ENCODE results near the gene MTUS2. TPM values are rescaled to one million over a fixed set of nuclear protein-coding genes. Genes with fewer than 3 reads are reported as not detected.

MTUS2 gene
- total and polyA plus RNA-seq, 9 of the 15 experiments (the other 6 are each of a cell fraction or from before 2014, with no cell fraction given) = 0.01 to 0.28 (median 0.06) TPM; not detected in 1

- no peak for TF ChIP-seq FUS (optimal IDR thresholded peaks at IDR 0.05; ENCODE audit: low read depth, low read length)
These were observed 34.5 kb downstream of the MTUS2 start (continued) for GRCh38 chr13:28854657-28855056.

GRCh38 chr13:28856287-28856686 is 36.1 kb downstream of the MTUS2 start:
- Histone ChIP-seq H3K27me3 (ENCODE audit: control insufficient read depth in 2 of 2, insufficient read depth in 2 of 2, low read length in 2 of 2) (no peaks in the 10 kb centered on the region; a peak in 1 of 5 replicates), H3K79me2 (ENCODE audit: control insufficient read depth, insufficient read depth, low read length) (no peaks in the 10 kb centered on the region), H3K9me3 (replicated peaks; ENCODE audit: control insufficient read depth, insufficient read depth, low read depth, low read length) (no peaks in the 10 kb centered on the region), H3K27ac (ENCODE audit: extremely low read depth, low read depth, low read length) (no peak overlapping the region), H3K4me3 (no peak overlapping the region), H3K4me2 (ENCODE audit: insufficient read depth, low read length) (no peak overlapping the region), H2AFZ (ENCODE audit: low read depth, low read length) (no peak overlapping the region), H4K20me1 (replicated peaks; ENCODE audit: control insufficient read depth, insufficient read depth, low read length) (no peaks in the 10 kb centered on the region), H3K9ac (ENCODE audit: insufficient read depth in 1 of 2, low read depth in 2 of 2, low read length in 2 of 2) (no peak overlapping the region), H3K4me1 (replicated peaks in 1 of 2; ENCODE audit: control insufficient read depth in 2 of 2, insufficient read depth in 2 of 2, low read length in 2 of 2) (no peaks in the 10 kb centered on the region), H3K9me1 (ENCODE audit: control insufficient read depth, insufficient read depth, low read length) (no peaks in the 10 kb centered on the region), H3K36me3 (ENCODE audit: control insufficient read depth, insufficient read depth, low read length) (no peaks in the 10 kb centered on the region)
- intact Hi-C loops (cut with micrococcal nuclease) (no loop called here), in situ Hi-C loops (cut with MboI) (no loop called here)
- DNase-seq (ENCODE audit: extremely low read depth in 1 of 4, low spot score in 3 of 4) (no peak), FAIRE-seq (no peak), ATAC-seq (no peak)
- POLR2A ChIA-PET = no interaction called here
- BruUV-seq (replicated peaks) = no TSS peak
- no peak for TF ChIP-seq ZNF507 (tag; conservative IDR thresholded peaks at IDR 0.05)
- no peak for TF ChIP-seq ZBTB33 (CRISPR knock-in tag; IDR thresholded peaks at IDR 0.05)
- TF ChIP-seq ZNF263 (CRISPR knock-in tag; IDR thresholded peaks at IDR 0.05; ENCODE audit: borderline replicate concordance) = no peak
- TF ChIP-seq ZNF280B (CRISPR knock-in tag; IDR thresholded peaks at IDR 0.05) = no peak
- TF ChIP-seq ZNF76 (CRISPR knock-in tag; IDR thresholded peaks at IDR 0.05; ENCODE audit: borderline replicate concordance) = no peak
- no peak for TF ChIP-seq FOXO4 (CRISPR knock-in tag; IDR thresholded peaks at IDR 0.05)
- TF ChIP-seq USF2 (CRISPR knock-in tag; IDR thresholded peaks at IDR 0.05) = no peak
- CTCF ChIA-PET (ENCODE audit: low intra/inter-chr PET ratio) = no interaction called here
- WGBS (ENCODE audit: insufficient coverage, low coverage, missing lambda C conversion rate) = 2% methylated on average over 6 of the region's 6 CpGs

All from K562 (cell line).